DOHH2 (cell line): Measurements from ENCODE around the gene STARD9.

ENCODE experiments used
- EZH2phosphoT487 ChIP-seq: fragments of 200-600 bp; sonication (generic); IDR thresholded peaks from 2 replicates; pipeline ENCODE4 v1.6.1; 2017; ENCODE audit warnings: borderline replicate concordance, mild to moderate bottlenecking, antibody characterized with exemption, low read length, moderate library complexity, mixed read lengths
- TF ChIP-seq, protein P1 (sequence below): fragments of 200-600 bp; sonication (generic); IDR thresholded peaks from one replicate; pipeline ENCODE4 v1.5.1; 2014; ENCODE audit warnings: antibody characterized with exemption, mild to moderate bottlenecking, low read depth, low read length; ENCODE audit not compliant: poor library complexity, severe bottlenecking

DNA sequence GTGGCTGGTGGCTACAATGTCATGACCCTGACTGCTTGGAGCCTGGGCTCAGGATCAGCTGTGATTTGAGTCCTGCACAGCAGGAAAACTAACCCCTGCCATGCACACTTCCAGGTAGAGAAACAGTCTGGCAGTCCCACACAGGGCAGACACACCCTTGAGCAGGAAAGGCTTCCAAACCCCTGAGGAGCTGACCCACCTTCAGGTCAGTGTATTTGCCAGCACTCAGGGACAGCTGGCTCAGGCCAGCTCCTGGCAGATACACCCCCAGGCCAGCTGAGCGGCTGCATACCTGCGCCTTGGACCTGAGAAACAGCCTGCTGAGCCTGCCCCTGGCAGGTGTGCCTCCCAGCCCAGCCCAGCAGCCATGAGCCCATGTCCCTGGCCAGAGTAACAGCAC is 183.7 kb downstream of the STARD9 start:
- TF ChIP-seq, protein P1, sequence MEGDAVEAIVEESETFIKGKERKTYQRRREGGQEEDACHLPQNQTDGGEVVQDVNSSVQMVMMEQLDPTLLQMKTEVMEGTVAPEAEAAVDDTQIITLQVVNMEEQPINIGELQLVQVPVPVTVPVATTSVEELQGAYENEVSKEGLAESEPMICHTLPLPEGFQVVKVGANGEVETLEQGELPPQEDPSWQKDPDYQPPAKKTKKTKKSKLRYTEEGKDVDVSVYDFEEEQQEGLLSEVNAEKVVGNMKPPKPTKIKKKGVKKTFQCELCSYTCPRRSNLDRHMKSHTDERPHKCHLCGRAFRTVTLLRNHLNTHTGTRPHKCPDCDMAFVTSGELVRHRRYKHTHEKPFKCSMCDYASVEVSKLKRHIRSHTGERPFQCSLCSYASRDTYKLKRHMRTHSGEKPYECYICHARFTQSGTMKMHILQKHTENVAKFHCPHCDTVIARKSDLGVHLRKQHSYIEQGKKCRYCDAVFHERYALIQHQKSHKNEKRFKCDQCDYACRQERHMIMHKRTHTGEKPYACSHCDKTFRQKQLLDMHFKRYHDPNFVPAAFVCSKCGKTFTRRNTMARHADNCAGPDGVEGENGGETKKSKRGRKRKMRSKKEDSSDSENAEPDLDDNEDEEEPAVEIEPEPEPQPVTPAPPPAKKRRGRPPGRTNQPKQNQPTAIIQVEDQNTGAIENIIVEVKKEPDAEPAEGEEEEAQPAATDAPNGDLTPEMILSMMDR, result no peak
- no peak for TF ChIP-seq EZH2phosphoT487
